Hepatocyte (in vitro differentiated cells): ENCODE results near the gene UBE2U.

Experiments
- EZH2 ChIP-seq: fragments of 200-600 bp; sonication (generic); IDR thresholded peaks from 2 replicates; pipeline ENCODE4 v1.6.1; 2016; ENCODE audit warnings: antibody characterized with exemption, mild to moderate bottlenecking, borderline replicate concordance
- EZH2phosphoT487 ChIP-seq: fragments of 200-600 bp; sonication (generic); IDR thresholded peaks from one replicate; pipeline ENCODE4 v1.6.1; 2018; ENCODE audit warnings: antibody characterized with exemption, mild to moderate bottlenecking, low read depth, moderate library complexity; ENCODE audit not compliant: unreplicated experiment, severe bottlenecking
- TF ChIP-seq, protein P1 (sequence below): fragments of 200-600 bp; sonication (generic); IDR thresholded peaks from 2 replicates; pipeline ENCODE4 v1.5.1; 2016; ENCODE audit warnings: antibody characterized with exemption, mild to moderate bottlenecking; ENCODE audit not compliant: poor library complexity

DNA sequence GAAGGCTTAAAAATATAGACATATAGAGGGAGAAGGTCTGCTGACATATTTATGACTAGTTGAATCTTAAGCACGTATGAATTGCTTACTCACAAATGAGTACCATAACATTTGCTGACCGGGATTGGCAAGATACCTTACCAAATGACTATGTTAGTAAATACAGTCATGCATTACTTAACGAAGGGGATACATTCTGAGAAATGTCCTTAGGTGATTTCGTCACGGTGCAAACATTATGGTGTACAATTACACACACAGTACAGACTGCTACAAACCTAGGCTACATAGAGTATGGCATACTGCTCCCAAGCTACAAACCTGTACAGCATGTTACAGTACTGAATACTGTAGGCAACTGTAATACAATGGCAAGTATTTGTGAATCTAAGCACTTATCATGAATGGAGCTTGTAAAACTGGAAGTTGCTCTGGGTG is 19.4 kb upstream of the UBE2U start:
- TF ChIP-seq, protein P1, sequence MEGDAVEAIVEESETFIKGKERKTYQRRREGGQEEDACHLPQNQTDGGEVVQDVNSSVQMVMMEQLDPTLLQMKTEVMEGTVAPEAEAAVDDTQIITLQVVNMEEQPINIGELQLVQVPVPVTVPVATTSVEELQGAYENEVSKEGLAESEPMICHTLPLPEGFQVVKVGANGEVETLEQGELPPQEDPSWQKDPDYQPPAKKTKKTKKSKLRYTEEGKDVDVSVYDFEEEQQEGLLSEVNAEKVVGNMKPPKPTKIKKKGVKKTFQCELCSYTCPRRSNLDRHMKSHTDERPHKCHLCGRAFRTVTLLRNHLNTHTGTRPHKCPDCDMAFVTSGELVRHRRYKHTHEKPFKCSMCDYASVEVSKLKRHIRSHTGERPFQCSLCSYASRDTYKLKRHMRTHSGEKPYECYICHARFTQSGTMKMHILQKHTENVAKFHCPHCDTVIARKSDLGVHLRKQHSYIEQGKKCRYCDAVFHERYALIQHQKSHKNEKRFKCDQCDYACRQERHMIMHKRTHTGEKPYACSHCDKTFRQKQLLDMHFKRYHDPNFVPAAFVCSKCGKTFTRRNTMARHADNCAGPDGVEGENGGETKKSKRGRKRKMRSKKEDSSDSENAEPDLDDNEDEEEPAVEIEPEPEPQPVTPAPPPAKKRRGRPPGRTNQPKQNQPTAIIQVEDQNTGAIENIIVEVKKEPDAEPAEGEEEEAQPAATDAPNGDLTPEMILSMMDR: no peak
- no peak for TF ChIP-seq EZH2phosphoT487
- TF ChIP-seq EZH2: no peak
